NCI-H2227 (cell line): ENCODE data around the gene B4GALNT1.
A peak's percentile ranks its signal among the peaks of the same experiment; 100 is the strongest.
"Not testable (repeated sequence)": the region's sequence is repeated elsewhere in the genome, so short reads cannot be mapped to it uniquely, and the experiment has no call there.

Source experiments
- DNase-seq: peaks from one replicate; lab custom pipeline; 2025; ENCODE audit not compliant: unreplicated experiment; lab: John Stamatoyannopoulos, UW

B4GALNT1 gene

GRCh38 chr12:57632958-57633840 is at the start of gene B4GALNT1:
Gene B4GALNT1 (minus strand): TSS chr12:57633201. CDS start chr12:57632132, 1,069 bp downstream.
- peak; percentile 88 for DNase-seq

GRCh38 chr12:57679697-57680096 is 46.7 kb upstream of the B4GALNT1 start:
- no peak for DNase-seq

GRCh38 chr12:57677947-57678346 is 44.9 kb upstream of the B4GALNT1 start:
- not testable (repeated sequence) for DNase-seq

- no peak for DNase-seq
Measured at GRCh38 chr12:57674691-57675090, 41.7 kb upstream of the B4GALNT1 start.

- no peak for DNase-seq
Measured at GRCh38 chr12:57672801-57673200, 39.8 kb upstream of the B4GALNT1 start.

GRCh38 chr12:57671811-57672210 is 38.8 kb upstream of the B4GALNT1 start:
- DNase-seq, result not testable (repeated sequence)

- not testable (repeated sequence) for DNase-seq
Measured at GRCh38 chr12:57669691-57670090, 36.7 kb upstream of the B4GALNT1 start.

GRCh38 chr12:57666897-57667296 is 33.9 kb upstream of the B4GALNT1 start:
- DNase-seq, result no peak

- not testable (repeated sequence) for DNase-seq
Measured at GRCh38 chr12:57665066-57665820, 32.2 kb upstream of the B4GALNT1 start.

GRCh38 chr12:57661376-57661775 is 28.4 kb upstream of the B4GALNT1 start:
- no peak for DNase-seq

GRCh38 chr12:57658890-57659289 is 25.9 kb upstream of the B4GALNT1 start:
- DNase-seq, result no peak

- no peak for DNase-seq
Measured at GRCh38 chr12:57657744-57658143, 24.7 kb upstream of the B4GALNT1 start.

- not testable (repeated sequence) for DNase-seq
Measured at GRCh38 chr12:57656408-57656807, 23.4 kb upstream of the B4GALNT1 start.

- DNase-seq, result no peak
Measured at GRCh38 chr12:57655541-57656240, 22.7 kb upstream of the B4GALNT1 start.

- DNase-seq, result no peak
Measured at GRCh38 chr12:57654042-57654441, 21.0 kb upstream of the B4GALNT1 start.

- DNase-seq, result not testable (repeated sequence)
Measured at GRCh38 chr12:57646659-57647049, 13.7 kb upstream of the B4GALNT1 start.

- peak; percentile 21 for DNase-seq
Measured at GRCh38 chr12:57645990-57646658, 13.1 kb upstream of the B4GALNT1 start.

- DNase-seq, result no peak
Measured at GRCh38 chr12:57641699-57642442, 8.9 kb upstream of the B4GALNT1 start.

GRCh38 chr12:57640175-57641042 is 7.4 kb upstream of the B4GALNT1 start:
- DNase-seq, result no peak
